GM12891 (cell line): ENCODE data around the gene NMNAT2.

Experiments
- DNase-seq: peaks from one replicate; pipeline ENCODE4 v3.0.0; 2011; ENCODE audit warnings: low spot score; ENCODE audit not compliant: insufficient read length
- FAIRE-seq: peaks from 2 replicates; lab custom pipeline; 2011; peaks lifted over from hg19 to GRCh38; lab: Jason Lieb, UNC
- PAX5 ChIP-seq: IDR thresholded peaks from 2 replicates; pipeline ENCODE4 v1.6.1; 2011; ENCODE audit warnings: low read length, moderate library complexity, mild to moderate bottlenecking; ENCODE audit not compliant: insufficient read depth, severe bottlenecking
- POLR2A ChIP-seq: IDR thresholded peaks from 2 replicates; pipeline ENCODE4 v1.6.1; 2011; ENCODE audit warnings: low read depth, low read length, control low read depth
- POLR2AphosphoS5 ChIP-seq: IDR thresholded peaks from 2 replicates; pipeline ENCODE4 v1.6.1; 2011; ENCODE audit warnings: low read depth, low read length, control low read depth
- POU2F2 ChIP-seq: IDR thresholded peaks from 2 replicates; pipeline ENCODE4 v1.6.1; 2011; ENCODE audit warnings: low read depth, mild to moderate bottlenecking, control low read depth, low read length, moderate library complexity
- SPI1 ChIP-seq: IDR thresholded peaks from 2 replicates; pipeline ENCODE4 v1.6.1; 2011; ENCODE audit warnings: low read depth, low read length, control low read depth
- TAF1 ChIP-seq: IDR thresholded peaks from 2 replicates; pipeline ENCODE4 v1.6.1; 2011; ENCODE audit warnings: low read depth, low read length, control low read depth

Gene NMNAT2

GRCh38 chr1:183370399-183371058, 47.7 kb downstream of the NMNAT2 start:
- DNase-seq (no peak), FAIRE-seq (no peak)
- TF ChIP-seq SPI1 (no peak), POLR2AphosphoS5 (no peak), POU2F2 (no peak), PAX5 (no peak), POLR2A (no peak), TAF1 (no peak)

GRCh38 chr1:183368213-183369108, 49.7 kb downstream of the NMNAT2 start:
- FAIRE-seq (no peak), DNase-seq (no peak)
- TF ChIP-seq POU2F2 (no peak), POLR2A (no peak), PAX5 (no peak), TAF1 (no peak), SPI1 (no peak), POLR2AphosphoS5 (no peak)

GRCh38 chr1:183366116-183366515, 52.1 kb downstream of the NMNAT2 start:
- no peak for TF ChIP-seq TAF1
- no peak for TF ChIP-seq SPI1
- no peak for TF ChIP-seq POU2F2
- TF ChIP-seq PAX5, result no peak
- no peak for TF ChIP-seq POLR2AphosphoS5
- TF ChIP-seq POLR2A, result no peak
- DNase-seq (no peak), FAIRE-seq (no peak)

GRCh38 chr1:183365676-183366075, 52.5 kb downstream of the NMNAT2 start:
- no peak for FAIRE-seq
- no peak for DNase-seq
- TF ChIP-seq SPI1 (no peak), POLR2AphosphoS5 (no peak), PAX5 (no peak), POLR2A (no peak), POU2F2 (no peak), TAF1 (no peak)

- TF ChIP-seq TAF1 (no peak), SPI1 (no peak), POLR2A (no peak), POU2F2 (no peak), PAX5 (no peak), POLR2AphosphoS5 (no peak)
- no peak for DNase-seq
- no peak for FAIRE-seq
Measured at GRCh38 chr1:183365093-183365492, 53.1 kb downstream of the NMNAT2 start.

- TF ChIP-seq POLR2A, result no peak
- TF ChIP-seq POU2F2, result no peak
- TF ChIP-seq POLR2AphosphoS5, result no peak
- no peak for TF ChIP-seq PAX5
- DNase-seq (no peak), FAIRE-seq (no peak)
Measured at GRCh38 chr1:183363972-183364371, 54.2 kb downstream of the NMNAT2 start.

GRCh38 chr1:183361081-183361480, 57.1 kb downstream of the NMNAT2 start:
- DNase-seq, result no peak
- FAIRE-seq, result no peak
- TF ChIP-seq SPI1, result no peak
- no peak for TF ChIP-seq TAF1
- no peak for TF ChIP-seq POLR2AphosphoS5
- no peak for TF ChIP-seq POU2F2
- no peak for TF ChIP-seq POLR2A
- TF ChIP-seq PAX5, result no peak

DNA sequence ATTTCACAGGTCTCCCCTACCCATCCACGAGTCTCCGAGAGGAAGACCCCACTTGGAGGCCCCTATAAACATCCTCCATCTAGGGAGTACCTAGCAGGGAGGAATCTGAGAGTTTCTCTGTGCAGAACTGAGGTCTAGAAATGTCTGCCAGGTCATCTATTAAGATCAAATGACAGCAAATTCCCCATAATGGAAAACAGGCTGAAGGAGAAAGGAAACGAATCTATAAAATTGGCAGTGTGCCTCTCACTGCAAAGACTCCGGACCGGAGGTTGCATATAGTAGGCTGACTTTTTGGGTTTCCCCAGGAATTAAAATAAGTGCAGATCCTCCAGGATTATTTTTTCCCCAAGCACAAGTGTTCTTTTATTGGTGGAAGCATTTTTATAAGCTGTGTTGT, 57.7 kb downstream of the NMNAT2 start:
- FAIRE-seq, result no peak
- no peak for DNase-seq
- TF ChIP-seq POLR2AphosphoS5 (no peak), POU2F2 (no peak), TAF1 (no peak), PAX5 (no peak), POLR2A (no peak), SPI1 (no peak)

GRCh38 chr1:183356534-183357182, 61.5 kb downstream of the NMNAT2 start:
- DNase-seq (no peak), FAIRE-seq (no peak)
- TF ChIP-seq POU2F2 (no peak), POLR2AphosphoS5 (no peak), TAF1 (no peak), SPI1 (no peak), PAX5 (no peak), POLR2A (no peak)

DNA sequence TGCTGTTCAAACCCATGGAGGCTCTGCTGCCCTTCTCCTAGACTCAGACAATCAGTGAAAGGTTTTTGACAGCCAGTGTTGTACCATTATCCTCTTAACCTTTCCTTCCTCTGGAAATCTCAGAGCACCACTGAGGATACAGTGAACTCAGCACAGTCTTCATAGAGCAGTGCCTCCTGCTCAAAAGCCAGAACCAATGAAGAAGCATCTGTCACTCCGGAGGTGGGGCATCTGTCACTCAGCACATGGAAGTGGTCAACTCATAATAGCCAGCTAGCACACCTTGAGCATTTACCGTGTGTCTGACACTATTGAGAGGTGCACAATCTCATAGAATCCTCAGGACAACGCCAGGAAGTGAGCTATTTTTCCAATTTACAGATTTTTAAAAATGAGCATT, 62.4 kb downstream of the NMNAT2 start:
- no peak for TF ChIP-seq TAF1
- no peak for TF ChIP-seq POLR2AphosphoS5
- TF ChIP-seq POLR2A, result no peak
- TF ChIP-seq SPI1, result no peak
- TF ChIP-seq POU2F2, result no peak
- TF ChIP-seq PAX5, result no peak
- FAIRE-seq (no peak), DNase-seq (no peak)
